ENCODE results near the gene FOXP4. TPM values are rescaled to one million over a fixed set of nuclear protein-coding genes. Genes with fewer than 3 reads are reported as not detected.
A peak's percentile ranks its signal among the peaks of the same experiment; 100 is the strongest.

The FOXP4 gene
- total and polyA plus RNA-seq, 2 of the 13 experiments (the other 11 are each of a cell fraction or from before 2014, with no cell fraction given): 11.0 to 12.4 TPM

- TF ChIP-seq ETV6 (CRISPR knock-in tag; conservative IDR thresholded peaks at IDR 0.05) (no peak), TRAFD1 (CRISPR knock-in tag; IDR thresholded peaks at IDR 0.05; ENCODE audit: borderline replicate concordance) (no peak)
Measured at GRCh38 chr6:41546475-41546865, 289 bp downstream of the FOXP4 start (continued).

- Histone ChIP-seq H3K4me1 (ENCODE audit: insufficient read depth, low read length) (peaks cover 61% of the 10 kb centered on the region), H3K36me3 (replicated peaks in 1 of 2; ENCODE audit: control insufficient read depth in 1 of 2, insufficient read depth in 2 of 2, low read length in 2 of 2) (peaks cover 9 to 26% of the 10 kb centered on the region in 2 experiments), H3K79me2 (ENCODE audit: insufficient read depth, low read length) (peaks cover 77% of the 10 kb centered on the region), H3K27ac (ENCODE audit: extremely low read length, insufficient read depth, low read length) (peak overlapping the region; percentile 65), H4K20me1 (ENCODE audit: insufficient read depth, low read length) (peaks cover 48% of the 10 kb centered on the region), H3K9ac (ENCODE audit: insufficient read depth, low read depth, low read length) (peak overlapping the region; percentile 86), H3K9me3 (ENCODE audit: low read length) (no peaks in the 10 kb centered on the region), H2AFZ (ENCODE audit: low read length) (no peak overlapping the region), H3K4me3 (replicated peaks in 1 of 3; ENCODE audit: insufficient read depth in 1 of 3, low read depth in 2 of 3, low read length in 3 of 3) (peak overlapping the region; percentile 67 to 99 (median 99)), H3K27me3 (ENCODE audit: control insufficient read depth in 1 of 2, insufficient read depth in 2 of 2, low read length in 2 of 2) (no peaks in the 10 kb centered on the region), H3K4me2 (ENCODE audit: low read depth, low read length) (peak overlapping the region; percentile 95)
- BruUV-seq (replicated peaks): no TSS peak
- DNase-seq (ENCODE audit: low spot score) (no peak), FAIRE-seq (no peak), ATAC-seq (peak; percentile 46)
- CTCF ChIA-PET (ENCODE audit: low intra/inter-chr PET ratio, low total read pairs): interaction anchor here (1.8 kb wide), 1 partner anchor 44 kb away, joined by 5 read pairs; no protein-coding TSS in a partner anchor
- WGBS (ENCODE audit: low lambda C conversion rate): 2% methylated on average over 9 of the region's 82 CpGs
- POLR2A ChIA-PET: interaction anchor here (0.7 to 7.7 kb wide), 9 partner anchors 19 to 121 kb away, joined by 3 to 90 read pairs (median 5); no protein-coding TSS in a partner anchor
- in situ Hi-C loops (cut with HindIII; ENCODE audit: extremely low pct_ligation_motif_present, low pct_unique_long_range_greater_than_20kb) (loop anchor here (5.0 kb wide), 2 partner anchors 45 to 120 kb away; no protein-coding TSS in a partner anchor), intact Hi-C loops (cut with micrococcal nuclease; ENCODE audit: unreplicated experiment) (loop anchor here (1.0 to 5.0 kb wide), 6 partner anchors 28 to 180 kb away; no protein-coding TSS in a partner anchor)
- TF ChIP-seq IRF9 (CRISPR knock-in tag; IDR thresholded peaks at IDR 0.05; ENCODE audit: borderline replicate concordance) (peak; percentile 18; the same call in 1 of the 2 replicates), KDM2A (CRISPR knock-in tag; IDR thresholded peaks at IDR 0.05; ENCODE audit: borderline replicate concordance, low read depth) (0 out of 2 replicates have a peak, but pooled peaks have one; percentile 22), ZHX2 (IDR thresholded peaks at IDR 0.05; ENCODE audit: low read depth) (no peak), ZHX2 (CRISPR knock-in tag; IDR thresholded peaks at IDR 0.05; ENCODE audit: borderline replicate concordance) (no peak), MXD3 (CRISPR knock-in tag; IDR thresholded peaks at IDR 0.05) (0 out of 2 replicates have a peak, but pooled peaks have one; percentile 50), POGZ (CRISPR knock-in tag; IDR thresholded peaks at IDR 0.05) (0 out of 2 replicates have a peak, but pooled peaks have one; percentile 26)
Measured at GRCh38 chr6:41546866-41547798, 951 bp downstream of the FOXP4 start.

Data from HepG2 (cell line).